ENCODE results near the gene SFXN1.

GRCh38 chr5:175443514-175444059, 34.8 kb upstream of the SFXN1 start:
- no peak for TF ChIP-seq CTCF (IDR thresholded peaks at IDR 0.05; ENCODE audit: extremely low read depth in 1 of 2, insufficient read depth in 1 of 2, low read depth in 1 of 2, low read length in 2 of 2)
- TF ChIP-seq POLR2A (IDR thresholded peaks at IDR 0.05; ENCODE audit: low read depth, low read length), result no peak
- TF ChIP-seq POLR2AphosphoS5 (IDR thresholded peaks at IDR 0.05; ENCODE audit: insufficient read depth, low read depth, low read length), result no peak
- no peak for TF ChIP-seq FOS (IDR thresholded peaks at IDR 0.05; ENCODE audit: borderline replicate concordance, insufficient read depth, low read length)
- no peak for TF ChIP-seq GATA2 (IDR thresholded peaks at IDR 0.05; ENCODE audit: insufficient read depth, insufficient read length, low read depth, low read length)
